Stimulated activated CD4-positive, alpha-beta T cell treated with anti-CD3 and anti-CD28 coated beads, Interleukin-12 subunit alpha, Interleukin-12 subunit beta, amount 100 ng/mL, for 48 hours (primary cell): ENCODE data around the gene ARFGEF3.
"Not testable (repeated sequence)": the region's sequence is repeated elsewhere in the genome, so short reads cannot be mapped to it uniquely, and the experiment has no call there.

Experiments used
- DNase-seq, 3 donors: peaks; one replicate each; pipeline ENCODE4 v3.0.0-alpha.2; 2020; ENCODE audit warnings: low read depth in 2 of 3, low spot score in 1 of 3

ARFGEF3 gene

DNA sequence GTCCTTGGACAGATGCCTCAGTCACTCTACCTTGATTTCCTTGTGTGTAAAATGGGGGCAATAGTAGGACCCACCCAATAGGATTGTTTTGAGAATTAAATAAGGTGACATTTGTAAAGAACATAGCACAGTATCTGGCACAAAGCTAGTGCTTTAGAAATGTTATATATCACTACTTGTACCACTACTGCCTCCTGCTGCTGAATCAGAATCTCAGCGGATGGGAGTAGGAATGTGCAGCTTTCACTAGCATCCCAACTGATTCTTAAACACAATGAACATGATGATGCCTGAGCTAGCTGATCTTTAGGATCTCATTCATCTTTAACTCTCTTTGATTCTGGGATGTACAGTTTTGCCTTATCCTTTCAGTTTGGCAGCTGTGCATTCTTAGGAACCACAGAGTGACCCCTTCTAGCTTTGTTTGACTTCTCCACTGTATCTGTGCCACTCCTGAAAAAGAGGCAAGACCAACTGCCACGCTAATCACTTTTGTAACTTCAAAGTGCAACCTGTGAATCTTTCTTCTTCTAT lies 49.4 kb downstream of the ARFGEF3 start:
- DNase-seq = no peak

- no peak for DNase-seq
Observed at GRCh38 chr6:138211601-138212000, 49.9 kb downstream of the ARFGEF3 start.

DNA sequence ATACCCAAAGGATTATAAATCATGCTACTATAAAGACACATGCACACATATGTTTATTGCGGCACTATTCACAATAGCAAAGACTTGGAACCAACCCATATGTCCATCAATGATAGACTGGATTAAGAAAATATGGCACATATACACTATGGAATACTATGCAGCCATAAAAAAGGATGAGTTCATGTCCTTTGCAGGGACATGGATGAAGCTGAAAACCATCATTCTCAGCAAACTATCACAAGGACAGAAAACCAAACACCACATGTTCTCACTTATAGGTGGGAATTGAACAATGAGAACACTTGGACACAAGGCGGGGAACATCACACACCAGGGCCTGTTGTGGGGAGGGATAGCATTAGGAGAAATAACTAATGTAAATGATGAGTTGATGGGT lies 50.8 kb downstream of the ARFGEF3 start:
- not testable (repeated sequence) for DNase-seq

DNA sequence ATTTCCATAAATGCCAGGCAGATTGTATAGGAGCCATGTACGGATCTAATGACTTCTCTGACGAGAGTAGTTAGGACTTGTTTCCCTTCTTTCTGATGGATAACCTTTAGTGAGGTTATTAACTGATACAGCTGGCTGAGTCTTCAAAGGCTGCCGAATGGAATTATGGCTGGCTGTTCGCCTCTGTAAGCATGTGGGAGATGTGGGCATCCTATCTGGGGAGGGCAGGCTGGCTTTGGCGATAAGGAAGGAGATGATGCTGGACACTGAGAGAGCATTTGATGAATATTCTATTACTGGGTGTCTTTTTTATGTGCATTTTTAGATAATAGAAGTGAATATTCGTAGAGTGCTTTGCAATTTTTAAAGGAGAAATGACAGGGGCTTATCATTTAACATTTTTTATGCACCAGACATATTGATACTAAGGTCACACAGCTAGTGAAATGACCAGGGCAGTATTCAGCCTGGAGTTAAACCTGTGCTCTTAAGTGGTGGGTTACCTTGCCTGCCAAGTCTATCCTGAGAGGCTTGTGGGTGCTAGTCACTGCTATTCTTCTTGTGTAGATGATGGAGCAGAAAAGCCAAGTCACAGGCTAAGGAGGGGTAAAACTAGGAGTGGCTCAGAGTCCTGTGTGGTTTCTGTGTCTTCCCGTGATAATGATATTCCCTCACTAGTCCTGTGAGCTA lies 53.5 kb downstream of the ARFGEF3 start:
- DNase-seq = no peak

DNA sequence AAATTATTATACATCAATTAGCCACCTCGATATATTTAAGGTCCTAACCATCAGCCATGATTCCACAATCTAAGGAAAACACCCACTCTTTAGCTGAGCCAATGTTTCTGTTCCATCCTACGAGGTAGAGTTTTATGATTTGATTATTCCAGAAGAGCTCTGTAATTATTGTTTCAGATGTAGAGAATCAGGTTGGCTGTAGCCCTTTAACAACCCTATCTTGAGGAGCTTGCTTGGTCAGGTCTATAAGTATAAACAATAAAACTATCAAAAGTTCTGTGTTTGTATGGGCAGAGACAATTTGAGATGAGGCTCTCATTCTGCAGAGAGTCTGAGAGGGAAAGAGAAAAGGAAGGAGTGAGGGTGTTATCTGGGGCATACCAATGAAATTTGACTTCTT lies 56.7 kb downstream of the ARFGEF3 start, which contains the start of gene PBOV1:
PBOV1 (minus strand) TSS at position 43 of the 400 bp plus-strand sequence. CDS start 96 bp downstream, outside the sequence.
- DNase-seq = no peak

GRCh38 chr6:138219398-138219797 lies 57.7 kb downstream of the ARFGEF3 start:
- DNase-seq = no peak

- DNase-seq = no peak
Observed at GRCh38 chr6:138219901-138220300, 58.2 kb downstream of the ARFGEF3 start.

DNA sequence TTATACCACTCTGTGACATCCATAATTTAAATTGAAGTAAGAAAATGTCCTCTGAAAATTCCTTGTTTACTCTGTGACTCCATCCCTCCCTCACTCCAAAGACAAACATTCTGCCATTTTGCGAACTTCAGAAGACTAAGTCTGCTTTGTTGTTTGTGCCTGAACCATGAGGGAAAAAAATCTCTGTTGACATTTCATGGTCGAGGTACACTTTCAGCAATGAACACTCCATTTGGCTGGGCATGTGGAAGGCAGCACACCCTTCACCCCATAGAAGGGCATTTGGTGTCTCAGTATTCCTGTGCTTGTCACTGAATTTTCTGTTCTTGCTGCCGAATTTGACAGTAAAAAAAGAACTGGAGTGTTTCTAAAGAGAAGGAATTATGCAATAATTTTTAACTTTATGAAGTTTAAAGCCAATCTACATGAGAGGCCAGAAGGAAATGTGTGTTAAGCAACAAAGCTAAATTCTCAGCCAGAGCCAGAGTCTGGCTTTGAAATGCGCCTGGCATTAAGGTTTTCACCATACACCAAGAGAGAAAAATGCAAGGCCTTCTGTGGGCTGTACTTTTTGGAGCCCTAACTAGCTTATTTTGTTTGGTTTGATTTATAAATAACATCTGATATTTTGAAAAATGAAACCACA lies 61.3 kb downstream of the ARFGEF3 start:
- no peak for DNase-seq

DNA sequence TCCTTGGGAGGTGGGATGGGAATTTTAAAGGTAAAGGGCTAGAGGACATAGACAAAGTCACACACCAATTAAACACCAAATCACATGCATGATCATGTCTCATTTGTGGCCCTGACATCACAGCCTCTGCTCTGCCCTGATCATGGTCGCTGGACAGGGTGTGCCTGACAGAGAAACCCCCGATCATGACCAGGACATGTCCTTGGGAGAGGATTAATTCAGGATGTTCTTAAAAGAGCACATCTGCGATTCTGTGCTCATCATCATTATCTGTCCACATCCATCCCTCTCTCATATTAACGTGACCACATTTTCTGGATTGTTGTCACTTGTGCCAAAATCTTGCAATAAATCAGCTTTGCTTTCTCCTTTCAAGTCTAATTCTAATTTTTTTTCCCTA lies 64.2 kb downstream of the ARFGEF3 start:
- no peak for DNase-seq

DNA sequence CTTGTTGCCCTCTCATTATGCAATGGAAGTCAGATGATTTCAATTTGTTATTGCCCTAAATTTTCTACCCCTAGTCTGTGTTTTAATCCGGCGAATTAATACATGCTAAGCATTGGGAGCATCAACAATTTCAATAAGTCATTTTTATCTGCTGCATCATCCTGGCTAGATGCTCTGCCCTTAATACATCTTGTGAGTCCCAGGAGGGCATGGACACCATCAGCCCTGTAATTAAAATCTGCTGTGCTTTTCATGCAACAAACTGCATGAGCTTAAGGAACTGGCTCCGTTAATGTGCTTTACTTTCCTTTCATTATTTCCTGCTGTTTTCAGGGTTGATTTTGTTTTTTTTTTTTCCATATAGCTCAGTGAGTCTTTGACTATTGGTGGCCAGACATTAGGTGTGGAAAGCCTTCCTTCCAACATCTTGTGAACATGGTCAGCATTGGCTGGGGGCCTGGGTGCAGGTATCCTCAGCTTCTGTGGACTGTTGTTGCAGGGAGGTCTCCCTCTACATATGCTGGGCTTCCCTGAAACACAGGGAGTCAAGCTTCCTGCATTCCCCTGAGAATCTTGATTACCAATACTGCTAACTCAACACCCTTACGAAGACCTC lies 65.1 kb downstream of the ARFGEF3 start:
- DNase-seq = no peak

DNA sequence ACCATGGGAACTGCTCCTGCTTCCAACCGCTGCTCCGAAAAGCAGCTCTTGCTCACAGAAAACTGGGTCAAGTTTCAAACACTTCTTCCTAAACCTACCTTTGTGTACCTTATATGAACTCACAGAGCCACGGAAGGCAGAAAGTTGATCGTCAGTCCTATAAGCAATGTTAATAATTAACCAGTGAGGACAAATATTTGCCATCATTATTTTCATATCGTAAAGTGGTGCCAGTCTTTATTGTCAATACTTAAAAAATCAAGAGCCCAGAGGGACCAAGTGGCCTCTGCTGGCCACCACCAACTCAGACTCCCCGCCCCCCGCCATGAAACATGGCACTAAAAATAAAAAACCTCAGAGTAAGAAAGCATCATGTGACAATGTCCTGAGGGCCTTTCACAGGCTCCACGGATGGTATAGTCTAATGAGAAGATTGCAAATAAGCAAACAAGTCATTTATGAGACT lies 65.6 kb downstream of the ARFGEF3 start:
- no peak for DNase-seq

DNA sequence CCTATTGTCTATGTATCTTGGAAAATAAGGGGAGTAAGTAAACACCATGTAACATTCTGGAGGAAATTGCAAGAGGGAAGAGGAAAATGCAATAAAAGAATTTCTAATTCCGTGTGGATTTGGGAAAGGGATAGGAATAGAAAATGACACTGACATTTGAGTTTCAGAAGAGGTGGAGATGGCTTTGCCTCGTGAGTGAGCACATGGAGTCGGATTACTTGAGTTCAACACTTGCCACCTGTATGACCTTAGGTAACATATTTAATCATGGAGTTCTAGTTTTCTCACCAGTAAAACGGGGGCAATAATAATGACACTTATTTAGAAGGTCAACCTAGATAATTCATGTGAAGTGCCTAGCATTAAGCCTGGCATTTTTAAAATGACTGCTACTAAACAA lies 67.3 kb downstream of the ARFGEF3 start:
- no peak for DNase-seq

- no peak for DNase-seq
Observed at GRCh38 chr6:138229663-138230179, 68.0 kb downstream of the ARFGEF3 start.

- no peak for DNase-seq
Observed at GRCh38 chr6:138230221-138230620, 68.5 kb downstream of the ARFGEF3 start.

DNA sequence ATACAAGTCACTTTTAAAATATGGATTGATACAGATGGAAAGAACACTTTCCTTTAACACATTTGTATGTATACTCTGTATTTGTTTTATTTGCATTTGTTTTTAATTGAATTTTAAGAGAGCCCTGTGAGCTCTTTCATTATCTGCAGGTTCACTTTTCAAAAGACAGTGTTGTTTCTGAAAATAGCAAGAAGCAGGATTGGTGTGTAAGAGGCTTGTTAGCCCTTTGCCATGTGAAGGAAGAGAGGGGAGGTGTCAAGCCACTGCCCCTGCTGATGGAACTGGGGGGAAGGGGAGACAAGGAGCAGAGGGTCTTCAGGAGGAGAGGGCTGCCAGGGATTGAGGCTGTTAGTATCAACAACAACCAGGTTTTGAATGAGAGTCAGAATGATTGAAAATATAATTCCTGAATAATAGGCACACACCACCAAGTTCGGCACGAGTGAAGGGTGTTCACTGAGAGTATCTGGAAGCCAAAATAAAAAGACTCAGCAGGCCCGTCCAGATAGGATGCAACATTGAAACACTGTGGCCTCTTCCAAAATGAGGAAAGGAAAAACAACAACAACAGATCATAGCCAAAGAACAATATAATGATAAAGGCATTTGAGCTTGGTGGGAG lies 69.1 kb downstream of the ARFGEF3 start:
- no peak for DNase-seq

GRCh38 chr6:138231381-138231886 lies 69.7 kb downstream of the ARFGEF3 start:
- DNase-seq = no peak

DNA sequence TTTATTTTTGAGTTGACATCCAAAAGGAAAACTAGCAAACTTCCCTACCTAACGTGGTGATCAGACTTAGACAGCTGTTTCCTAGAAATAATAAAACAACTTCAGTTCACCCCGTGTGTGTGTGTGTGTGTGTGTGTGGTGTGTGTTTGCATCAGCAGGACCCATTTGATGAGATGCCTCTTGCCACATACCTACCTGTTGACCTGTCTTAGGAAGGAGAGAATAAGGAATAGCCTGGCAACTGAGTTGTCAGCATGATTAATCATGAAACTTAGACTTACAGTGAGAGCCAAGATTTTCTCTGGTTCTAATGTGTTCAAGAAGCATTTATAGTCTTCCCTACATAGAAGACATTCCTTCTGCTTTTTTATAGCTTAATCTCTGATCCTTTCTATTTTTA lies 72.6 kb downstream of the ARFGEF3 start:
- DNase-seq = no peak

DNA sequence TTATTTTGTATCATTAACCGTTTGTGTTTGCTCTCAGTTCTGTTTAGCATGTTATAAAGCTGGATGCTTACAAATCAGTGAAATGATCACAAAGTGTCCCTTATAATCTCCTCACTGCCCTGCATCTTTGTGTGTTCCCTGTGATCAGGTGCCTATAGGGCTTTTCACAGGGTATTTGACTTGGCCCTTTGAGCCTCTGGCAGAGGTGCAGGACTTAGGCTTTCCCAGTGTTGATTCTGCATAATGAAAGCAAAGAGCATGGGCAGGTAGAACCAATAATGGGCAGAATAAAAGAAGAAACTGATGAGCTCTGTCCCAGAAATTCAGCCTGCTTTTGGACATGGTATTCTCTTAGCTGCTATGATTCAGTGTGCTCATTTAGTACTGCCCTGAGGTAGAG lies 73.5 kb downstream of the ARFGEF3 start:
- no peak for DNase-seq

- no peak for DNase-seq
Observed at GRCh38 chr6:138235693-138236092, 74.0 kb downstream of the ARFGEF3 start.

DNA sequence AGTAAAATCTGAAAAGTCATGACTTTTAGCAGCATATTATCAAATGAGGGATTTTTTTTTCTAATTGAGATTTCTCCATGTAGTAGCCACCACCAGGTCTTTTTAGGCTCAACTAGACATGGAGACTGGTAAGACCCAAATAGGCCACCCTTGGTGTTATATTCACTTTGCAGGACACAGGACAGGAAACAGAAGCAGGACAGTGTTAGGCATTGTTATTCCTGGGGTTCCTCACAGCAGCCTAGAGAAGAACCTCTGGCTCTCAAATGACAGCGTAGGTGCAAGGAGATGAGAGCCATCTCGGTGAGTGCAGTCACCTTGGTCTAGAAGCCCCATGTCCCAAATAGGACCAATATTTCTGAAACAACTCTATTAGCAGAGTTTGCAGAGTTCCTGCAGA lies 75.7 kb downstream of the ARFGEF3 start:
- DNase-seq = no peak

DNA sequence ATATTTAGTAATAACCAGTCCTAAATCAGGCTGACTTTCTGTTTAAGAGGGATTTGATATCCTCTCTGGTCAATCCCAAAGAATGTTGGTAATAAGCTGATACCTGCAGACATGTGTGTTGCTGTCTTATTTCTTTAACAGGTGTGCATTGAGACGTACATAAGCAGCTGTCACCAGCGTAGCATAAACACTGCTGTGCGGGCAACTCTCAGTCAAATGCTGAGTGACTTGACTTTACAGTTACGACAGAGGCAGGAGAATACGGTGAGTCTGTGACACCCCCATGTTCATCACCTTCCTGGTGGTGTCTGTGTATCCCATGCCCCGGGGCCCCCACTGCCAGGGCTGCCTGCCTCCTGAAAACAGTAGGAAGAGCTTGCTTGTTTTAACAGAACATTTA lies 76.6 kb downstream of the ARFGEF3 start:
- no peak for DNase-seq
